Neuronal stem cell (in vitro differentiated cells): ENCODE data around the gene NDUFAB1.

Experiments used
- DNase-seq: peaks from one replicate; pipeline ENCODE4 v3.0.0-alpha.2; 2013; ENCODE audit warnings: low spot score
- H2AFZ ChIP-seq: one replicate; pipeline ENCODE4 v1.6.1; 2013; ENCODE audit warnings: mild to moderate bottlenecking, low read length, inconsistent platforms
- H2AK5ac ChIP-seq: 2 replicates; pipeline ENCODE4 v1.6.1; 2013; ENCODE audit warnings: low read depth, mild to moderate bottlenecking, inconsistent platforms, low read length, moderate library complexity, mixed read lengths
- H2BK120ac ChIP-seq: 2 replicates; pipeline ENCODE4 v1.6.1; 2013; ENCODE audit warnings: low read depth, mild to moderate bottlenecking, inconsistent platforms, low read length, moderate library complexity, mixed read lengths
- H2BK12ac ChIP-seq: one replicate; pipeline ENCODE4 v1.6.1; 2013; ENCODE audit warnings: low read length, inconsistent platforms
- H2BK15ac ChIP-seq: 2 replicates; pipeline ENCODE4 v1.6.1; 2013; ENCODE audit warnings: mild to moderate bottlenecking, low read length, inconsistent platforms, mixed read lengths
- H2BK5ac ChIP-seq: one replicate; pipeline ENCODE4 v1.6.1; 2013; ENCODE audit warnings: inconsistent platforms, mild to moderate bottlenecking, low read length, moderate library complexity
- H3K14ac ChIP-seq: one replicate; pipeline ENCODE4 v1.6.1; 2013; ENCODE audit warnings: low read length, inconsistent platforms
- H3K18ac ChIP-seq: 2 replicates; pipeline ENCODE4 v1.6.1; 2013; ENCODE audit warnings: low read length, inconsistent platforms
- H3K23ac ChIP-seq: 2 replicates; pipeline ENCODE4 v1.6.1; 2013; ENCODE audit warnings: low read depth, mild to moderate bottlenecking, mixed read lengths, low read length, inconsistent platforms; ENCODE audit not compliant: poor library complexity
- H3K27ac ChIP-seq: replicated peaks from 3 replicates; pipeline ENCODE4 v1.5.1; 2013; ENCODE audit warnings: low read length, inconsistent platforms
- H3K27me3 ChIP-seq, 3 experiments: 2 replicates each; pipeline ENCODE4 v1.6.1; 2013; ENCODE audit warnings: low read length in 3 of 3, mild to moderate bottlenecking in 2 of 3, inconsistent platforms in 1 of 3, low read depth in 1 of 3, mixed read lengths in 1 of 3, moderate library complexity in 1 of 3; ENCODE audit not compliant: control insufficient read depth in 3 of 3, insufficient read depth in 3 of 3
- H3K36me3 ChIP-seq, 2 donors: replicated peaks in 1 of 2; 2 replicates each; pipeline ENCODE4 v1.6.1; 2013; ENCODE audit warnings: low read length in 2 of 2; ENCODE audit not compliant: control insufficient read depth in 2 of 2, insufficient read depth in 2 of 2
- H3K4ac ChIP-seq: 2 replicates; pipeline ENCODE4 v1.6.1; 2013; ENCODE audit warnings: inconsistent platforms, mild to moderate bottlenecking, low read length, moderate library complexity
- H3K4me1 ChIP-seq, 2 donors: 1 replicate in 1 of 2; 2 replicates in 1 of 2; pipeline ENCODE4 v1.6.1; 2013; ENCODE audit warnings: low read length in 2 of 2, low read depth in 1 of 2; ENCODE audit not compliant: control insufficient read depth in 2 of 2, insufficient read depth in 1 of 2
- H3K4me2 ChIP-seq: one replicate; pipeline ENCODE4 v1.6.1; 2013; ENCODE audit warnings: mild to moderate bottlenecking, low read length, inconsistent platforms; ENCODE audit not compliant: insufficient read depth, poor library complexity, severe bottlenecking
- H3K4me3 ChIP-seq, 2 donors: 2 replicates each; pipeline ENCODE4 v1.5.1; 2013; ENCODE audit warnings: low read length in 2 of 2, mild to moderate bottlenecking in 2 of 2, inconsistent platforms in 1 of 2, moderate library complexity in 1 of 2
- H3K79me1 ChIP-seq: one replicate; pipeline ENCODE4 v1.6.1; 2013; ENCODE audit warnings: low read depth, mild to moderate bottlenecking, inconsistent platforms, low read length, moderate library complexity
- H3K9ac ChIP-seq: one replicate; pipeline ENCODE4 v1.6.1; 2013; ENCODE audit warnings: mild to moderate bottlenecking, low read depth, low read length, inconsistent platforms; ENCODE audit not compliant: poor library complexity
- H3K9me3 ChIP-seq, 2 donors: replicated peaks in 1 of 2; 2 replicates each; pipeline versions ENCODE3 to v1.6.1; 2013; ENCODE audit warnings: low read length in 2 of 2, mild to moderate bottlenecking in 2 of 2, inconsistent platforms in 1 of 2, low read depth in 1 of 2, mixed read lengths in 1 of 2, moderate library complexity in 1 of 2; ENCODE audit not compliant: control insufficient read depth in 2 of 2, insufficient read depth in 1 of 2
- H4K8ac ChIP-seq: one replicate; pipeline ENCODE4 v1.6.1; 2013; ENCODE audit warnings: low read depth, mild to moderate bottlenecking, inconsistent platforms, low read length, moderate library complexity
- H4K91ac ChIP-seq: one replicate; pipeline ENCODE4 v1.6.1; 2013; ENCODE audit warnings: low read length, low read depth, mild to moderate bottlenecking, inconsistent platforms; ENCODE audit not compliant: poor library complexity
- WGBS, 2 donors: extraction: QIAGEN DNeasy Blood & Tissue Kit; methylation state at CpG; one replicate each; pipeline ENCODE4 v1.1.7; 2013; ENCODE audit warnings: missing lambda C conversion rate in 2 of 2, mixed read lengths in 1 of 2; ENCODE audit not compliant: insufficient read length in 2 of 2, insufficient replicate concordance in 1 of 2; ENCODE audit errors: extremely low coverage in 2 of 2; 5-methylcytosine and 5-hydroxymethylcytosine counted together

The NDUFAB1 gene

GRCh38 chr16:23629516-23629915, 33.4 kb upstream of the NDUFAB1 start:
- no peak overlapping the region for H4K91ac ChIP-seq
- no peak overlapping the region for H3K18ac ChIP-seq
- H3K4me2 ChIP-seq, result no peak overlapping the region
- H3K27me3 ChIP-seq, result no peaks in the 10 kb centered on the region
- no peak overlapping the region for H2BK15ac ChIP-seq
- no peak overlapping the region for H3K27ac ChIP-seq
- no peak overlapping the region for H4K8ac ChIP-seq
- no peak overlapping the region for H2BK5ac ChIP-seq
- H2BK12ac ChIP-seq, result no peak overlapping the region
- H3K4ac ChIP-seq, result no peak overlapping the region
- H3K9ac ChIP-seq, result no peak overlapping the region
- no peak overlapping the region for H3K14ac ChIP-seq
- no peaks in the 10 kb centered on the region for H3K79me1 ChIP-seq
- no peak overlapping the region for H2AFZ ChIP-seq
- H3K4me3 ChIP-seq, result no peak overlapping the region
- H3K9me3 ChIP-seq, result no peaks in the 10 kb centered on the region
- no CpG with 5 or more reads among the region's 8 CpGs for WGBS, 2 donors
- DNase-seq, result no peak
- H2BK120ac ChIP-seq, result no peak overlapping the region
- H3K23ac ChIP-seq, result no peak overlapping the region
- peaks cover 11 to 89% of the 10 kb centered on the region in 2 donors for H3K36me3 ChIP-seq
- no peak overlapping the region for H2AK5ac ChIP-seq
- no peaks in the 10 kb centered on the region for H3K4me1 ChIP-seq

GRCh38 chr16:23624092-23624491, 28.0 kb upstream of the NDUFAB1 start:
- DNase-seq, result no peak
- Histone ChIP-seq H2BK120ac (no peak overlapping the region), H3K14ac (no peak overlapping the region), H3K23ac (no peak overlapping the region), H3K4me2 (no peak overlapping the region), H3K18ac (no peak overlapping the region), H3K27me3 (no peaks in the 10 kb centered on the region), H3K36me3 (peaks cover 9 to 91% of the 10 kb centered on the region in 2 donors), H2BK5ac (no peak overlapping the region), H2BK12ac (no peak overlapping the region), H3K9ac (no peak overlapping the region), H2BK15ac (no peak overlapping the region), H3K79me1 (no peaks in the 10 kb centered on the region), H3K4me3 (no peak overlapping the region), H2AK5ac (no peak overlapping the region), H3K27ac (no peak overlapping the region), H4K91ac (no peak overlapping the region), H3K4ac (no peak overlapping the region), H2AFZ (no peak overlapping the region), H4K8ac (no peak overlapping the region), H3K9me3 (no peaks in the 10 kb centered on the region), H3K4me1 (no peaks in the 10 kb centered on the region)

- H3K27me3 ChIP-seq, result no peaks in the 10 kb centered on the region
- no peaks in the 10 kb centered on the region for H3K4me1 ChIP-seq
- no peak overlapping the region for H2BK120ac ChIP-seq
- no peak for DNase-seq
- H3K9me3 ChIP-seq, result no peaks in the 10 kb centered on the region
- H3K4me3 ChIP-seq, result no peak overlapping the region
- no peak overlapping the region for H2AK5ac ChIP-seq
- H3K14ac ChIP-seq, result no peak overlapping the region
- no CpG with 5 or more reads among the region's 9 CpGs for WGBS, 2 donors
- H3K23ac ChIP-seq, result no peak overlapping the region
- H4K91ac ChIP-seq, result no peak overlapping the region
- H2BK12ac ChIP-seq, result no peak overlapping the region
- H2BK5ac ChIP-seq, result no peak overlapping the region
- H3K79me1 ChIP-seq, result no peaks in the 10 kb centered on the region
- no peak overlapping the region for H2AFZ ChIP-seq
- H3K4me2 ChIP-seq, result no peak overlapping the region
- H3K36me3 ChIP-seq, result peaks cover 11 to 84% of the 10 kb centered on the region in 2 donors
- H4K8ac ChIP-seq, result no peak overlapping the region
- no peak overlapping the region for H3K18ac ChIP-seq
- H3K27ac ChIP-seq, result no peak overlapping the region
- no peak overlapping the region for H3K4ac ChIP-seq
- H3K9ac ChIP-seq, result no peak overlapping the region
- H2BK15ac ChIP-seq, result no peak overlapping the region
Measured at GRCh38 chr16:23615805-23616204, 19.7 kb upstream of the NDUFAB1 start.

GRCh38 chr16:23611936-23612335, 15.8 kb upstream of the NDUFAB1 start:
- Histone ChIP-seq H3K4me3 (no peak overlapping the region), H4K91ac (no peak overlapping the region), H3K23ac (no peak overlapping the region), H3K27ac (no peak overlapping the region), H4K8ac (no peak overlapping the region), H3K9me3 (no peaks in the 10 kb centered on the region), H3K4me2 (no peak overlapping the region), H3K4ac (no peak overlapping the region), H3K79me1 (no peaks in the 10 kb centered on the region), H3K36me3 (peaks cover 9 to 75% of the 10 kb centered on the region in 2 donors), H3K27me3 (no peaks in the 10 kb centered on the region), H2AK5ac (no peak overlapping the region), H2BK5ac (no peak overlapping the region), H2BK120ac (no peak overlapping the region), H2BK15ac (no peak overlapping the region), H2BK12ac (no peak overlapping the region), H3K9ac (no peak overlapping the region), H3K14ac (no peak overlapping the region), H3K18ac (no peak overlapping the region), H2AFZ (no peak overlapping the region), H3K4me1 (no peaks in the 10 kb centered on the region)
- no CpG with 5 or more reads among the region's 3 CpGs for WGBS, 2 donors
- no peak for DNase-seq
